Smooth muscle cell (in vitro differentiated cells): ENCODE data around the gene SYS1. TPM values are rescaled to one million over a fixed set of nuclear protein-coding genes. Genes with fewer than 3 reads are reported as not detected.

Experiments used
- DNase-seq: peaks from one replicate; lab custom pipeline; 2025; ENCODE audit not compliant: unreplicated experiment; lab: John Stamatoyannopoulos, UW
- H2AFZ ChIP-seq: fragments of 200-600 bp; sonication (generic); 2 replicates; pipeline ENCODE4 v1.6.0; 2016; ENCODE audit warnings: antibody characterized with exemption, low read depth, mild to moderate bottlenecking
- H3F3A ChIP-seq: fragments of 200-600 bp; sonication (generic); 2 replicates; pipeline ENCODE4 v1.6.0; 2017; ENCODE audit warnings: antibody characterized with exemption, low read depth
- H3K27ac ChIP-seq: fragments of 200-600 bp; sonication (generic); 2 replicates; pipeline ENCODE4 v1.5.1; 2016; ENCODE audit warnings: low read depth, mild to moderate bottlenecking
- H3K27me3 ChIP-seq: fragments of 200-600 bp; sonication (generic); 2 replicates; pipeline ENCODE4 v1.6.1; 2016; ENCODE audit warnings: low read depth, mild to moderate bottlenecking
- H3K36me3 ChIP-seq: fragments of 200-600 bp; sonication (generic); 2 replicates; pipeline ENCODE4 v1.5.1; 2016; ENCODE audit warnings: low read depth
- H3K4me1 ChIP-seq: fragments of 200-600 bp; sonication (generic); 2 replicates; pipeline ENCODE4 v1.5.1; 2016; ENCODE audit warnings: low read depth
- H3K4me2 ChIP-seq: fragments of 200-600 bp; sonication (generic); 2 replicates; pipeline ENCODE4 v1.6.0; 2016; ENCODE audit warnings: mild to moderate bottlenecking
- H3K4me3 ChIP-seq: fragments of 200-600 bp; sonication (generic); 2 replicates; pipeline ENCODE4 v1.5.1; 2016; ENCODE audit warnings: mild to moderate bottlenecking
- H3K79me2 ChIP-seq: fragments of 200-600 bp; sonication (generic); 2 replicates; pipeline ENCODE4 v1.6.0; 2016; ENCODE audit warnings: low read depth, mild to moderate bottlenecking
- H3K9ac ChIP-seq: fragments of 200-600 bp; sonication (generic); 2 replicates; pipeline ENCODE4 v1.6.0; 2016; ENCODE audit warnings: low read depth
- H3K9me3 ChIP-seq: fragments of 200-600 bp; sonication (generic); replicated peaks from 2 replicates; pipeline ENCODE4 v1.5.1; 2016; ENCODE audit warnings: low read depth
- H4K20me1 ChIP-seq: fragments of 200-600 bp; sonication (generic); 2 replicates; pipeline ENCODE4 v1.6.0; 2016; ENCODE audit warnings: low read depth
- WGBS: methylation state at CpG from one replicate; pipeline ENCODE4 v1.1.7; 2016; ENCODE audit warnings: low lambda C conversion rate; 5-methylcytosine and 5-hydroxymethylcytosine counted together
- polyA plus RNA-seq: library from polyadenylated mRNA; unstranded; fragments of >200 nt; fragmentation: Nextera tagmentation; extraction: Ambion mirVana; gene quantifications from 2 replicates; pipeline ENCODE4 v1.2.1, GENCODE V29; 2016
- total RNA-seq: library from RNA; depleted of rRNA; stranded (reverse); fragments of >200 nt; gene quantifications from 2 replicates; pipeline ENCODE4 v1.2.3, GENCODE V29; 2014
- TF ChIP-seq, protein P1 (sequence below): fragments of 200-600 bp; sonication (generic); IDR thresholded peaks from 2 replicates; pipeline ENCODE4 v1.5.1; 2017; ENCODE audit warnings: borderline replicate concordance, mild to moderate bottlenecking, antibody characterized with exemption; ENCODE audit not compliant: insufficient read depth, poor library complexity, severe bottlenecking

SYS1 gene
- total and polyA plus RNA-seq, 2 experiments from 2014 or later: 14.5 to 17.0 TPM

DNA sequence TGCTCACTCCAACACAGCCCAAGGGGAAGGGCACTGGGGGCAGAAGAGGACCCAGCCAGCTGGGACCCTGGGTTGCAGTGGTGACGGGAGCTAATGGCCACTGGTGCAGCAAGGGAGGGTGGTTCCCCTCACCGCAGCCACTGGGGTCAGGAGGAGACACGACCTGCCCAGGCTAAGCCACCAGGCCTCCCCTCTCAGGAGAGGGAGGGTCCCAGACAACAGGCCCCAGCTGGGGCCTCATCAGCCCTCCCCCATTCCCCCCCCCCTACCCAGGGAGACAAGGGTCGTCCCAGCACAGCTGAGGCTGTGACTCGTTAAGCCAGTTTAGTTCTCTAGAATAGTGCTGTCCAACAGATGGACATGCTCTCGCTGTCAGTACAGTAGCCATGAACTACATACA is 37.6 kb upstream of the SYS1 start:
- no peak overlapping the region for H3K4me3 ChIP-seq
- no peak overlapping the region for H2AFZ ChIP-seq
- H3K27ac ChIP-seq: no peak overlapping the region
- no peak for DNase-seq
- no peaks in the 10 kb centered on the region for H3K9me3 ChIP-seq
- no peaks in the 10 kb centered on the region for H3K4me1 ChIP-seq
- H3K36me3 ChIP-seq: no peaks in the 10 kb centered on the region
- whole genome bisulfite sequencing: 54% methylated on average over 6 of the region's 6 CpGs
- no peaks in the 10 kb centered on the region for H3K27me3 ChIP-seq
- peaks cover 14% of the 10 kb centered on the region for H3F3A ChIP-seq
- TF ChIP-seq, protein P1, sequence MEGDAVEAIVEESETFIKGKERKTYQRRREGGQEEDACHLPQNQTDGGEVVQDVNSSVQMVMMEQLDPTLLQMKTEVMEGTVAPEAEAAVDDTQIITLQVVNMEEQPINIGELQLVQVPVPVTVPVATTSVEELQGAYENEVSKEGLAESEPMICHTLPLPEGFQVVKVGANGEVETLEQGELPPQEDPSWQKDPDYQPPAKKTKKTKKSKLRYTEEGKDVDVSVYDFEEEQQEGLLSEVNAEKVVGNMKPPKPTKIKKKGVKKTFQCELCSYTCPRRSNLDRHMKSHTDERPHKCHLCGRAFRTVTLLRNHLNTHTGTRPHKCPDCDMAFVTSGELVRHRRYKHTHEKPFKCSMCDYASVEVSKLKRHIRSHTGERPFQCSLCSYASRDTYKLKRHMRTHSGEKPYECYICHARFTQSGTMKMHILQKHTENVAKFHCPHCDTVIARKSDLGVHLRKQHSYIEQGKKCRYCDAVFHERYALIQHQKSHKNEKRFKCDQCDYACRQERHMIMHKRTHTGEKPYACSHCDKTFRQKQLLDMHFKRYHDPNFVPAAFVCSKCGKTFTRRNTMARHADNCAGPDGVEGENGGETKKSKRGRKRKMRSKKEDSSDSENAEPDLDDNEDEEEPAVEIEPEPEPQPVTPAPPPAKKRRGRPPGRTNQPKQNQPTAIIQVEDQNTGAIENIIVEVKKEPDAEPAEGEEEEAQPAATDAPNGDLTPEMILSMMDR: no peak
- no peak overlapping the region for H3K4me2 ChIP-seq
- no peak overlapping the region for H3K9ac ChIP-seq
- peaks cover 8% of the 10 kb centered on the region for H4K20me1 ChIP-seq
- H3K79me2 ChIP-seq: no peaks in the 10 kb centered on the region

GRCh38 chr20:45328451-45328850 is 34.5 kb upstream of the SYS1 start:
- WGBS: 94% methylated on average over 4 of the region's 4 CpGs
- TF ChIP-seq, protein P1: no peak
- peaks cover 4% of the 10 kb centered on the region for H3K79me2 ChIP-seq

GRCh38 chr20:45329497-45330319 is 33.2 kb upstream of the SYS1 start:
- no peaks in the 10 kb centered on the region for H3K36me3 ChIP-seq
- TF ChIP-seq, protein P1: no peak
- no peak for DNase-seq
- H3K4me2 ChIP-seq: no peak overlapping the region
- no peak overlapping the region for H2AFZ ChIP-seq
- H3K9me3 ChIP-seq: no peaks in the 10 kb centered on the region
- H3K79me2 ChIP-seq: peaks cover 17% of the 10 kb centered on the region
- no peaks in the 10 kb centered on the region for H3K27me3 ChIP-seq
- H4K20me1 ChIP-seq: peaks cover 8% of the 10 kb centered on the region
- 84% methylated on average over 7 of the region's 7 CpGs for WGBS
- H3K4me3 ChIP-seq: no peak overlapping the region
- no peaks in the 10 kb centered on the region for H3K4me1 ChIP-seq
- H3K9ac ChIP-seq: no peak overlapping the region
- peaks cover 10% of the 10 kb centered on the region for H3F3A ChIP-seq
- no peak overlapping the region for H3K27ac ChIP-seq

More at GRCh38 chr20:45328451-45328850, 34.5 kb upstream of the SYS1 start:
- H3F3A ChIP-seq: peaks cover 14% of the 10 kb centered on the region
- H3K9ac ChIP-seq: no peak overlapping the region
- H3K27me3 ChIP-seq: no peaks in the 10 kb centered on the region
- no peak for DNase-seq
- no peak overlapping the region for H3K4me3 ChIP-seq
- no peak overlapping the region for H3K27ac ChIP-seq
- peaks cover 8% of the 10 kb centered on the region for H4K20me1 ChIP-seq
- no peaks in the 10 kb centered on the region for H3K4me1 ChIP-seq
- no peak overlapping the region for H3K4me2 ChIP-seq
- no peak overlapping the region for H2AFZ ChIP-seq
- no peaks in the 10 kb centered on the region for H3K9me3 ChIP-seq
- no peaks in the 10 kb centered on the region for H3K36me3 ChIP-seq

- H4K20me1 ChIP-seq: peaks cover 8% of the 10 kb centered on the region
- H3K27me3 ChIP-seq: no peaks in the 10 kb centered on the region
- peaks cover 3% of the 10 kb centered on the region for H3K4me1 ChIP-seq
- peaks cover 14% of the 10 kb centered on the region for H3F3A ChIP-seq
- no peaks in the 10 kb centered on the region for H3K9me3 ChIP-seq
- H3K79me2 ChIP-seq: peaks cover 25% of the 10 kb centered on the region
- H3K4me2 ChIP-seq: no peak overlapping the region
- TF ChIP-seq, protein P1: no peak
- H3K4me3 ChIP-seq: no peak overlapping the region
- H3K27ac ChIP-seq: no peak overlapping the region
- H3K36me3 ChIP-seq: no peaks in the 10 kb centered on the region
- H3K9ac ChIP-seq: no peak overlapping the region
- H2AFZ ChIP-seq: no peak overlapping the region
- 96% methylated on average over 3 of the region's 3 CpGs for WGBS
- no peak for DNase-seq
Observed at GRCh38 chr20:45330476-45330875, 32.5 kb upstream of the SYS1 start.
